ENCODE measurements around the gene MAST2.

Gene MAST2

DNA sequence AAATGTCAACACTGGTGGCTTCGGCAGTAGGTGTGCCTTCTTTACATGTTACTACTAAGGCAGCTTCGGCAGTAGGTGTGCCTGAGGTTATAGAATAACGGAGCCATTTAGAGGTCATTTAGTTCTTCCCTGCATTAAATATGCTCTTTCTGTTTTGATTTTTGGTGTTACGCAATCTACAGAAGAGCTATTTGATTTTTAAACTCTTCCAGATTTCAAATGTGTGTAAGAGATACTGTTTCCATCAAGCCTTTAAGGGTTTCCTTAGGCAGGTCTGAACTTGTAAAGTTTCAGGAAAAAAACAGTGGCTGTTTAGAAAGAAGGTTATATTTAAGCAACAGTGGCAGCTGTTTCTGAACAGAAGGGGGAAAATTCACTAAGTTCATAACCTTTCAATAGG is 274.2 kb downstream of the MAST2 start:
- no peak overlapping the region for H3K4me3 Mint-ChIP-seq
- no peaks in the 10 kb centered on the region for H3K9me3 Mint-ChIP-seq
- DNase-seq (no peak), ATAC-seq (no peak)
- no peaks in the 10 kb centered on the region for H3K4me1 Mint-ChIP-seq
- H3K27ac Mint-ChIP-seq = no peak overlapping the region
- no peaks in the 10 kb centered on the region for H3K27me3 Mint-ChIP-seq

GRCh38 chr1:46080257-46080656 is 276.8 kb downstream of the MAST2 start:
- ATAC-seq (no peak), DNase-seq (no peak)
- Mint-ChIP-seq H3K4me1 (no peaks in the 10 kb centered on the region), H3K27ac (no peak overlapping the region), H3K27me3 (no peaks in the 10 kb centered on the region), H3K4me3 (no peak overlapping the region), H3K9me3 (no peaks in the 10 kb centered on the region)

DNA sequence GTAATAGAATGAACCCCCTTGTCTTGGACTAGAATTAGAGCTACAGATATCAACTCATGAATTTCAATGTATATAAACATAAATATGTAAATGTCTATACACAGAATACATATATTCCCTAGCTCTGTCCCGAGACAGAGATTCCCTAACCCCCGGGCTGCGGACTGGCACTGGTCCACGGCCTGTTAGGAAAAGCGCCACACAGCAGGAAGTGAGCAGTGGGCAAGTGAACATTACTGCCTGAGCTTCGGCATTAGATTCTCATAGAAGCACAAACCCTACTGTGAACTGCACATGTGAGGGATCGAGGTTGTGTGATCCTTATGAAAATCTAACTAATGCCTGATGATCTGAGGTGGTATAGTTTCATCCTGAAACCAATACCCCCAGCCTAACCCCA is 277.8 kb downstream of the MAST2 start:
- DNase-seq = no peak
- H3K9me3 Mint-ChIP-seq = no peaks in the 10 kb centered on the region
- H3K27me3 Mint-ChIP-seq = no peaks in the 10 kb centered on the region
- ATAC-seq = no peak
- no peaks in the 10 kb centered on the region for H3K4me1 Mint-ChIP-seq
- no peak overlapping the region for H3K4me3 Mint-ChIP-seq
- H3K27ac Mint-ChIP-seq = no peak overlapping the region

- Mint-ChIP-seq H3K4me1 (no peaks in the 10 kb centered on the region), H3K27ac (no peak overlapping the region), H3K4me3 (no peak overlapping the region), H3K9me3 (no peaks in the 10 kb centered on the region), H3K27me3 (no peaks in the 10 kb centered on the region)
- DNase-seq (no peak), ATAC-seq (no peak)
Observed at GRCh38 chr1:46081619-46082018, 278.2 kb downstream of the MAST2 start.

- H3K4me1 Mint-ChIP-seq = no peaks in the 10 kb centered on the region
- H3K4me3 Mint-ChIP-seq = no peak overlapping the region
- no peak for ATAC-seq
- DNase-seq = no peak
- no peaks in the 10 kb centered on the region for H3K9me3 Mint-ChIP-seq
- no peak overlapping the region for H3K27ac Mint-ChIP-seq
- H3K27me3 Mint-ChIP-seq = no peaks in the 10 kb centered on the region
Observed at GRCh38 chr1:46083579-46083978, 280.2 kb downstream of the MAST2 start.

DNA sequence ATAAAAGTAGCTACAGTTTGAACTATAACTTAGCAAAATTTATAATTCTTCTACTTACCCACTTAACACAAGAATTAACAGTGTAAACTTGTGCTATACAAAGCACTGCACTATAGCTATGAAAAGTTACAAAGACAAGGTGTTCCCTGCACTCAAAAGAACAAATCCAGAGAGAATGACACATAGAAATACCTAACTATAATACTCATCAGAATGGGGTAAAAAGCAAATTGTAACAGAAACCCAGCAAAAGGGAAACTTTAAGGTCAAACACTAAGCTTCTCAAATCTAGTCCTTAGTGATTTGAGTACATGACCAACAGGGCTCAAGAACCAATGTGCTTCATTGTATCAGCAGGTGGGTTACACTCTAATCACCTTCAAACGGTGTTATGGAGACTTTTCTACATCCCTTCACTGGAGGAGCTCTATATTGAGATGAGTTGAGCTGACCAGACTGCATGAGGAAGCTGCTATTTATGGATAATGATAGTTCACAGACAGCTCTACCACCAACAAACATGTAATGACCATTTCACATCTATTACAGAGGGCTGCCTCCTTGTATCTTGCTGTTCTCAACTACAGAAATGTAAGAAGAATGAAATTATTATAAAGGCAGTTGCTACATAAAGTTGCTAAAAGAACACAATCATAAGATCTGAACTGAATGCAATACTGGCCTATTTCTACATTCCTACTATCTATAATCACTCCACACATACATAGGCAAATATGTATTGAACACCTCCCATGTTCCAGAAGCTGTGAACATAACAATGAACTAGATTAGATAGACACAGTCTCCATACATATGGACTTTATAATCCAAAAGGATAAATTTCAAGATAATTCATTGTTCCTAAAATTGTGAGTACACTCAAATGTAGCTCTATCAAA is 281.4 kb downstream of the MAST2 start:
- H3K9me3 Mint-ChIP-seq = no peaks in the 10 kb centered on the region
- no peak overlapping the region for H3K27ac Mint-ChIP-seq
- ATAC-seq (no peak), DNase-seq (no peak)
- no peak overlapping the region for H3K4me3 Mint-ChIP-seq
- H3K4me1 Mint-ChIP-seq = no peaks in the 10 kb centered on the region
- H3K27me3 Mint-ChIP-seq = no peaks in the 10 kb centered on the region

Measured in stimulated activated naive CD8-positive, alpha-beta T cell treated with anti-CD3 and anti-CD28 coated beads, Interleukin-15, amount 100 ng/mL, for 72 hours (primary cell).